Measurements from ENCODE around the gene ADCY2. TPM values are rescaled to one million over a fixed set of nuclear protein-coding genes. Genes with fewer than 3 reads are reported as not detected.

Gene ADCY2
- total RNA-seq, 2 experiments from 2014 or later, result not detected

DNA sequence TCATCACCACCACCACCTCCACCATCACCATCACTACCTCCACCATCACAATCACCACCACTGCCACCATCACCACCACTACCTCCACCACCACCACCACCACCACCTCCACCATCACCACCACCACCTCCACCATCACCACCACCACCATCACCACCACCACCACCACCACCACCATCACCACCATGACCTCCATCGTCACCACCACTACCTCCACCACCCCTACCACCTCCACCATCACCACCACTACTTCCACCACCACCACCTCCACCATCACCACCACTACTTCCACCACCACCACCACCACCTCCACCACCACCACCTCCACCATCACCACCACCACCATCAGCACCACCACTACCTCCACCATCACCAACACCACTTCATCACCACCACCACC, 23.5 kb upstream of the ADCY2 start:
- ChIA-PET POLR2A (no interaction called here), CTCF (ENCODE audit: unreplicated experiment) (no interaction called here)
- no peak overlapping the region for H3K4me3 ChIP-seq (ENCODE audit: low read depth, low read length, poor library complexity, severe bottlenecking)
- no peaks in the 10 kb centered on the region for H4K20me1 ChIP-seq (ENCODE audit: insufficient read depth, low read length)
- no peak overlapping the region for H3K27ac ChIP-seq (ENCODE audit: low read depth, low read length, poor library complexity, severe bottlenecking)
- TF ChIP-seq, protein P1, sequence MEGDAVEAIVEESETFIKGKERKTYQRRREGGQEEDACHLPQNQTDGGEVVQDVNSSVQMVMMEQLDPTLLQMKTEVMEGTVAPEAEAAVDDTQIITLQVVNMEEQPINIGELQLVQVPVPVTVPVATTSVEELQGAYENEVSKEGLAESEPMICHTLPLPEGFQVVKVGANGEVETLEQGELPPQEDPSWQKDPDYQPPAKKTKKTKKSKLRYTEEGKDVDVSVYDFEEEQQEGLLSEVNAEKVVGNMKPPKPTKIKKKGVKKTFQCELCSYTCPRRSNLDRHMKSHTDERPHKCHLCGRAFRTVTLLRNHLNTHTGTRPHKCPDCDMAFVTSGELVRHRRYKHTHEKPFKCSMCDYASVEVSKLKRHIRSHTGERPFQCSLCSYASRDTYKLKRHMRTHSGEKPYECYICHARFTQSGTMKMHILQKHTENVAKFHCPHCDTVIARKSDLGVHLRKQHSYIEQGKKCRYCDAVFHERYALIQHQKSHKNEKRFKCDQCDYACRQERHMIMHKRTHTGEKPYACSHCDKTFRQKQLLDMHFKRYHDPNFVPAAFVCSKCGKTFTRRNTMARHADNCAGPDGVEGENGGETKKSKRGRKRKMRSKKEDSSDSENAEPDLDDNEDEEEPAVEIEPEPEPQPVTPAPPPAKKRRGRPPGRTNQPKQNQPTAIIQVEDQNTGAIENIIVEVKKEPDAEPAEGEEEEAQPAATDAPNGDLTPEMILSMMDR (conservative IDR thresholded peaks at IDR 0.05; ENCODE audit: low read length), result no peak
- no peak for TF ChIP-seq EZH2phosphoT487 (IDR thresholded peaks at IDR 0.05; ENCODE audit: borderline replicate concordance, low read depth, low read length)
- H3K9me3 ChIP-seq (ENCODE audit: low read length), result no peaks in the 10 kb centered on the region
- BruUV-seq (replicated peaks), result no TSS peak
- DNase-seq (ENCODE audit: low spot score), result no peak
- H2AFZ ChIP-seq (ENCODE audit: low read length), result no peak overlapping the region
- no peaks in the 10 kb centered on the region for H3K9me2 ChIP-seq (ENCODE audit: insufficient read depth, low read length)
- no peaks in the 10 kb centered on the region for H3K4me1 ChIP-seq (ENCODE audit: insufficient read depth, low read length, poor library complexity, severe bottlenecking)
- H3K36me3 ChIP-seq (ENCODE audit: insufficient read depth, low read length), result no peaks in the 10 kb centered on the region
- H3K79me2 ChIP-seq (ENCODE audit: insufficient read depth, low read depth, low read length), result no peaks in the 10 kb centered on the region
- H3K4me2 ChIP-seq (ENCODE audit: low read length), result no peak overlapping the region
- intact Hi-C loops (cut with micrococcal nuclease; ENCODE audit: unreplicated experiment), result no loop called here

DNA sequence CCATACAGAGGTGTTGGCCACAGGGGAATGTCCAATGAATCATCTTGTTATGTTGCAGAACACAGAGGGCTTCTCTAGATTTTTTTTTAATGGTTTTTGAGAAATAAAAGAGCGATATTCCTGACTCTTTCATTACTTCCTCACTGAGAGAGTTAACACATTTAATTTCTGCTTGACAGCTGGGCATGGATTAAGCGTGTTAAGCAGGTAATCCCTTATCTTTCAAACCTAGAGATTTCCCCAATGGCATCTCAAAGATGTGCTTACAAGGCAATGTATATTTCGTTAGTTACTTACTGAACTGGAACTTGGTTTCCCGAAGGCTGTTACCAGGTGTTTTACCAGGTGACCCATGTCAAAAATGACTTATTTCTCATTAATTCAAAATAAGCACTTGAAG, 21.8 kb upstream of the ADCY2 start:
- Histone ChIP-seq H3K36me3 (ENCODE audit: insufficient read depth, low read length) (no peaks in the 10 kb centered on the region), H3K79me2 (ENCODE audit: insufficient read depth, low read depth, low read length) (no peaks in the 10 kb centered on the region), H3K9me2 (ENCODE audit: insufficient read depth, low read length) (no peaks in the 10 kb centered on the region), H3K4me1 (ENCODE audit: insufficient read depth, low read length, poor library complexity, severe bottlenecking) (no peaks in the 10 kb centered on the region), H3K4me3 (ENCODE audit: low read depth, low read length, poor library complexity, severe bottlenecking) (no peak overlapping the region), H2AFZ (ENCODE audit: low read length) (no peak overlapping the region), H3K27ac (ENCODE audit: low read depth, low read length, poor library complexity, severe bottlenecking) (no peak overlapping the region), H3K4me2 (ENCODE audit: low read length) (no peak overlapping the region), H3K9me3 (ENCODE audit: low read length) (no peaks in the 10 kb centered on the region), H4K20me1 (ENCODE audit: insufficient read depth, low read length) (no peaks in the 10 kb centered on the region)
- intact Hi-C loops (cut with micrococcal nuclease; ENCODE audit: unreplicated experiment), result no loop called here
- no peak for DNase-seq (ENCODE audit: low spot score)
- ChIA-PET CTCF (ENCODE audit: unreplicated experiment) (no interaction called here), POLR2A (no interaction called here)
- TF ChIP-seq EZH2phosphoT487 (IDR thresholded peaks at IDR 0.05; ENCODE audit: borderline replicate concordance, low read depth, low read length), result no peak
- TF ChIP-seq, protein P1 (conservative IDR thresholded peaks at IDR 0.05; ENCODE audit: low read length), result no peak
- no TSS peak for BruUV-seq (replicated peaks)

DNA sequence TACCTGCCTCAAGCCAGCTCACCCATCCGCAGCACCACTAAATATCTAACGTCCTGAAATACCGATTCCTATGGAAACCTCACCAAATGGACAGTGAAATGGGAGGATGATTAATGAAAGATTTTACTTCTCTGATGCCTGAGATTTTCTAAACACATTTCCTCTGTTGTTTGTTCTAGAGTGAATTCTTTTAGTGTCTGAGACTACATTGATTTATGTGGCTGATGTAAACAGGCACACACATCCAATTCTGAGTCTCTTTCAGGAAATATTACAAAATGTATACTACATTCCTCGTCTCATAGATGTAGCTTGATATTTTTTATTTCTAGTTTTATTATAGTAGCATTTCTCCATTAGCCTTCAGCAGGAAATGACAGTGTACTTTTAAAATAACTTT, 20.5 kb upstream of the ADCY2 start:
- TF ChIP-seq, protein P1 (conservative IDR thresholded peaks at IDR 0.05; ENCODE audit: low read length), result no peak
- TF ChIP-seq EZH2phosphoT487 (IDR thresholded peaks at IDR 0.05; ENCODE audit: borderline replicate concordance, low read depth, low read length), result no peak
- no peaks in the 10 kb centered on the region for H3K9me2 ChIP-seq (ENCODE audit: insufficient read depth, low read length)
- no peak overlapping the region for H3K4me3 ChIP-seq (ENCODE audit: low read depth, low read length, poor library complexity, severe bottlenecking)
- CTCF ChIA-PET (ENCODE audit: unreplicated experiment), result no interaction called here
- no peaks in the 10 kb centered on the region for H3K36me3 ChIP-seq (ENCODE audit: insufficient read depth, low read length)
- no peaks in the 10 kb centered on the region for H3K4me1 ChIP-seq (ENCODE audit: insufficient read depth, low read length, poor library complexity, severe bottlenecking)
- H4K20me1 ChIP-seq (ENCODE audit: insufficient read depth, low read length), result no peaks in the 10 kb centered on the region
- POLR2A ChIA-PET, result no interaction called here
- no peak overlapping the region for H2AFZ ChIP-seq (ENCODE audit: low read length)
- BruUV-seq (replicated peaks), result no TSS peak
- no peak overlapping the region for H3K27ac ChIP-seq (ENCODE audit: low read depth, low read length, poor library complexity, severe bottlenecking)
- intact Hi-C loops (cut with micrococcal nuclease; ENCODE audit: unreplicated experiment), result no loop called here
- H3K9me3 ChIP-seq (ENCODE audit: low read length), result no peaks in the 10 kb centered on the region
- no peak overlapping the region for H3K4me2 ChIP-seq (ENCODE audit: low read length)
- H3K79me2 ChIP-seq (ENCODE audit: insufficient read depth, low read depth, low read length), result no peaks in the 10 kb centered on the region
- DNase-seq (ENCODE audit: low spot score), result no peak

All from OCI-LY7 (cell line).